Measurements from ENCODE around the gene IL26.

The IL26 gene

DNA sequence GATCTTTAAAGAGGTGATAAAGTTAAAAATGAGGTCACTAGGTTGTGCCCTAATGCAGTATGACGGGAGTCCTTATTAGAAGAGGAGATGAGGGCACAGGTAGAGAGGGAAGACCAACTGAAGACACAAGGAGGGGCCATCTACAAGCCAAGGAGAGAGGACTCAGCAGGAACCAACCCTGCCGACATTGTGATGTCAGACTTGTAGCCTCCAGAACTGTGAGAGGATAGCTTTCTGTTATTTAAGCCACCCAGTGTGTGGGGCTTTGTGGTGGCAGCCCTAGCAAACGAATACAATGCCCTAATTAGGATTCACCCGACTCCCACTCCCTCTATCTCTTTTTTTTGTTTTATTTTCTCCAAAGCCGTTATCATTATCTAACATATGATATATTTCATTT is 7.9 kb upstream of the IL26 start:
- no peak for DNase-seq (ENCODE audit: low read depth)
- H3K4me3 ChIP-seq (ENCODE audit: low read depth, low read length), result no peak overlapping the region
- TF ChIP-seq, protein P1, sequence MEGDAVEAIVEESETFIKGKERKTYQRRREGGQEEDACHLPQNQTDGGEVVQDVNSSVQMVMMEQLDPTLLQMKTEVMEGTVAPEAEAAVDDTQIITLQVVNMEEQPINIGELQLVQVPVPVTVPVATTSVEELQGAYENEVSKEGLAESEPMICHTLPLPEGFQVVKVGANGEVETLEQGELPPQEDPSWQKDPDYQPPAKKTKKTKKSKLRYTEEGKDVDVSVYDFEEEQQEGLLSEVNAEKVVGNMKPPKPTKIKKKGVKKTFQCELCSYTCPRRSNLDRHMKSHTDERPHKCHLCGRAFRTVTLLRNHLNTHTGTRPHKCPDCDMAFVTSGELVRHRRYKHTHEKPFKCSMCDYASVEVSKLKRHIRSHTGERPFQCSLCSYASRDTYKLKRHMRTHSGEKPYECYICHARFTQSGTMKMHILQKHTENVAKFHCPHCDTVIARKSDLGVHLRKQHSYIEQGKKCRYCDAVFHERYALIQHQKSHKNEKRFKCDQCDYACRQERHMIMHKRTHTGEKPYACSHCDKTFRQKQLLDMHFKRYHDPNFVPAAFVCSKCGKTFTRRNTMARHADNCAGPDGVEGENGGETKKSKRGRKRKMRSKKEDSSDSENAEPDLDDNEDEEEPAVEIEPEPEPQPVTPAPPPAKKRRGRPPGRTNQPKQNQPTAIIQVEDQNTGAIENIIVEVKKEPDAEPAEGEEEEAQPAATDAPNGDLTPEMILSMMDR (IDR thresholded peaks at IDR 0.05; ENCODE audit: low read depth, low read length), result no peak
- no peak for TF ChIP-seq MYC (IDR thresholded peaks at IDR 0.05; ENCODE audit: low read depth, low read length)

DNA sequence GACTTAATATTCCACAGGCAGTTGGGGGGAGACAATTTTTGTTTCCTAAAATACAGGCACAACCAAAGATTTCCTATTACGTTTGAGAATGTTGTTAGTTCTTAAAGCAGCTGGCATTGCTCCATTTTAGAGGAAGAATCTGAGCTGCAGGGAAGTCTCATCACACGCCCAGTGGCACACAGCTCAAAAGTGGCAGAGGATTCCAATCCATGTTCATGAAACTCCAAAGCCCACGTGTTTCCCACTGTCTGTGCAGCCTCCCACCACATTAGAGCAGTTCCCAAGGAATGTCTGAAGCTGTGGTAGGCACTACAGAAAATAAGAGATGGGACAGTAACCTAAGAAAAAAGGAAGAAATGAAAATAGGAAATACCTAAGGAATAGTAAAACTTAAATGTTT is 6.1 kb upstream of the IL26 start:
- no peak overlapping the region for H3K4me3 ChIP-seq (ENCODE audit: low read depth, low read length)
- TF ChIP-seq, protein P1 (IDR thresholded peaks at IDR 0.05; ENCODE audit: low read depth, low read length), result no peak
- TF ChIP-seq MYC (IDR thresholded peaks at IDR 0.05; ENCODE audit: low read depth, low read length) (no peak), POLR2A (IDR thresholded peaks at IDR 0.05; ENCODE audit: extremely low read depth, insufficient read length) (no peak)
- TF ChIP-seq, protein P2, sequence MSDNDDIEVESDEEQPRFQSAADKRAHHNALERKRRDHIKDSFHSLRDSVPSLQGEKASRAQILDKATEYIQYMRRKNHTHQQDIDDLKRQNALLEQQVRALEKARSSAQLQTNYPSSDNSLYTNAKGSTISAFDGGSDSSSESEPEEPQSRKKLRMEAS (IDR thresholded peaks at IDR 0.05; ENCODE audit: low read depth, low read length), result no peak
- no peak for DNase-seq (ENCODE audit: low read depth)

DNA sequence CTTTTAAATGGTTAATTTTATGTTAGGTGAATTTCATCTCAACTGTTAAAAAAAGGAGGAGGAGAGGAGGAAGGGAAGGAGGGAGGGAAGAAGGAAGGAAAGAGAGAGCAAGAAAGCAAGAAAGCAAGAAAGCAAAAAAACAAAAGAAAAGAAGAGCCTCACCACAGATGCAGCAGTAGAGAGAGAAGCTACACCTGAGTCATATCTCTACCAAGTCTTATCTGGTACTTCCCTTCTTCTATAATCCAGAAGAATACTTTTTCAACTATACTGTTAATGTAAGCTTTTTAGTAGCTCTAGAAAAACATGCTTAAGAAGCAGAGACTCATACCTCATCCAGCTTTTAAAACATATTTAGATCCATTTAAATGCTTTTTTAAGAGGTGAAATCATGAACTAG is 5.6 kb upstream of the IL26 start:
- no peak overlapping the region for H3K4me3 ChIP-seq (ENCODE audit: low read depth, low read length)
- TF ChIP-seq, protein P2 (IDR thresholded peaks at IDR 0.05; ENCODE audit: low read depth, low read length), result no peak
- TF ChIP-seq POLR2A (IDR thresholded peaks at IDR 0.05; ENCODE audit: extremely low read depth, insufficient read length) (no peak), MYC (IDR thresholded peaks at IDR 0.05; ENCODE audit: low read depth, low read length) (no peak)
- TF ChIP-seq, protein P1 (IDR thresholded peaks at IDR 0.05; ENCODE audit: low read depth, low read length), result no peak
- DNase-seq (ENCODE audit: low read depth), result no peak

DNA sequence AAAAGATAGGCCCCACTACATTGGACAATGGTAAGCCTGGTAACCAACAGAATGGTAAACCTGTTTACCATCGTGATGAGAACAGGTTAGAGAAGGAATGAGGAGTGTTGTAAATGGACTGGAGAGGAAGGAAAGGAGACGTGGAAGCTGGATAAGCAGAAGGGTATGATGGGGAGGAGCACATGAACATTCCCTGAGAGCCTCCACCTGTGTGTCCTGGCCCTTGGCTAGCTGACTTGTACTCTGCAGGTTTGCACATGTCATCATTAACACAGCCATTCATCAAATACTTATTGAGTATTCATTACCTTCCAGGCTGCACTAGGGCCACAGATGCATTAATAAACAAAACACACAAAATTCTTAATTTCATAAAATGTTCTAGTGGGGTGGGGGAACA is 4.3 kb upstream of the IL26 start:
- no peak overlapping the region for H3K4me3 ChIP-seq (ENCODE audit: low read depth, low read length)
- no peak for TF ChIP-seq POLR2A (IDR thresholded peaks at IDR 0.05; ENCODE audit: extremely low read depth, insufficient read length)
- TF ChIP-seq, protein P2 (IDR thresholded peaks at IDR 0.05; ENCODE audit: low read depth, low read length), result no peak
- TF ChIP-seq, protein P1 (IDR thresholded peaks at IDR 0.05; ENCODE audit: low read depth, low read length), result no peak
- TF ChIP-seq MYC (IDR thresholded peaks at IDR 0.05; ENCODE audit: low read depth, low read length), result no peak
- DNase-seq (ENCODE audit: low read depth), result no peak

DNA sequence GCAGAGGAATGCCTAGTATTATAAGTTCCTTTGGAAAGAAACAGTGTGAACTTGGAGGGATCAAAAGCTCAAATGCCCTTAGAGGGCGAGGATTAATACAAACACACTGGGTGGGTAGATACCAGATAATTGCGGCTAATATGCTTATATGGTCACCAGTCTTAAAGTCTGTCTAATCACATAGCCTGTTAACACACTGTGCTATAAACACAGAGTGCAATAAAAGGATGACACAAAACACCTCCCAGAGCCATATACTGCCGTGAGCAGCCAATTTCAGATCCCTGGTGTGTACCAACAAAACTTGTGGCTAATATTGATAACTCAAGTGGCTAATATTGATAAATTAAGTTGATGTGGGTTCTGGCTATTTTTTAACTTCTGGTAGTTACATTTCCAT is 1.7 kb upstream of the IL26 start:
- TF ChIP-seq, protein P2 (IDR thresholded peaks at IDR 0.05; ENCODE audit: low read depth, low read length), result no peak
- TF ChIP-seq MYC (IDR thresholded peaks at IDR 0.05; ENCODE audit: low read depth, low read length), result no peak
- TF ChIP-seq, protein P1 (IDR thresholded peaks at IDR 0.05; ENCODE audit: low read depth, low read length), result no peak
- no peak for TF ChIP-seq POLR2A (IDR thresholded peaks at IDR 0.05; ENCODE audit: extremely low read depth, insufficient read length)
- H3K4me3 ChIP-seq (ENCODE audit: low read depth, low read length), result no peak overlapping the region
- no peak for DNase-seq (ENCODE audit: low read depth)

DNA sequence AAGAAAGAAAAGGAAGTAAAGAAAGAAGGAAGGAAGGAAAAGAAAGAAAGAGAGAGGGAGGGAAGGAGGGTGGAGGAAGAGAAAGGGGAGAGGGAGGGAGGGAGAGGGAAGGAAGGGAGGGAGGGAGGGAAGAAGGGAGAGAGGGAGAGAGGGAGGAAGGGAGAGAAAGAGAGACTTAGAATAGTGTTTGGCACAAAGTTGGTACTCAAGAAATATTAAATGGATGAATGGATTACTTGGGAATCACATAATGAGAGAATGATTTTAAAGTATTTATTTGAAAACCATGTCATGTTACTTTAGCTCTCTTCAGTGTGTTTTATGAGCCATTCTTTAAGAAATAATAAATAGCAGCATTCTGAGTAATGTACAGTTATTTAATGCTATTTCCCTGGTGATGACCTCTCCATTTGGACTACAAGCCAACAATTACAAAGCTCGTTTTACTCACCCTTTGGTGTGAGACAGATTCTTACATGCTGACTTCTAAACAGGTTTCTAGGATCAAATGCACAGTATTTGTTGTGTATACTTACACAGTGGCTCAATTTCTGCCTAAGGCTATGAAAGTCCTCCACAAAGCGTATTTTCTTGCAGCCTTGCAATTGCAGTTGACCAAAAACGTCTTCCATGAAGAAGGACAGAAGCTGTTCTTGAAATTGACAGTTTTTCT is 861 bp downstream of the IL26 start:
- DNase-seq (ENCODE audit: low read depth), result no peak
- H3K4me3 ChIP-seq (ENCODE audit: low read depth, low read length), result no peak overlapping the region
- no peak for TF ChIP-seq POLR2A (IDR thresholded peaks at IDR 0.05; ENCODE audit: extremely low read depth, insufficient read length)
- no peak for TF ChIP-seq MYC (IDR thresholded peaks at IDR 0.05; ENCODE audit: low read depth, low read length)
- TF ChIP-seq, protein P1 (IDR thresholded peaks at IDR 0.05; ENCODE audit: low read depth, low read length), result no peak
- TF ChIP-seq, protein P2 (IDR thresholded peaks at IDR 0.05; ENCODE audit: low read depth, low read length), result no peak
